ENCODE results near the gene HS6ST3.

Gene HS6ST3

DNA sequence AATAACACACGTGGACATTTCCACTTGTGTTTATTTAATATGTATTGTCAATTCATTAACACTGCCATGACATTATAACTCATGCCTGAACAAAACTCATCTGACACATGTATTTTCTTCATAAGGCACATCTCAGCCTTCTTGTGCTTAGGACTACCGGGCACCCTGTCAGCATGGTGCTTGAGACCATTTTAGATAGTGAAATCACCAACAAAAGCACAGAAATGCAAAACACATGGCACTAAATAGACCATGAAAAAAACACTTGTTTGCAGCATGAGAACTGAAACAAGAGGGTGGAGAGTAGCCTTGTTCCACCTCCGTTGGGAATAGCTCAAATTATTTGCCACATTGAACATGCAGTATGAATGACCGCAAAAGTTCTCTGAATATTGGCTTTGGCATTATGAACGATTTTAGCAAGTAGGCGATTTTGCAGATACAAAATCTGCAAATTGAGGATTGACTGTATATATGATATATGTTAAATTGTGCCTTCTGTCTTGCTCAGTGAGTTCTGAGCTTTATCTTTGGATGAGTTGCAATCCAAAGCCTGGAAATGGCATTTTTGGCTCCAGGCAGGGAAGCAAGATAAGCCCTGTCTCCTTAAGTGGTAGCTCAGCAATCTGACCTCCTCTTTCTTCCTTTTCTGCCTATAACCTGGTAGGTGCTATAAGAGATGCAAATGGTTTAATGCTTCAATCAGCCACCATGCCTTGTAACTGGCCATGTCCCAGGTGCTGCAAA lies 328.2 kb downstream of the HS6ST3 start:
- no peak overlapping the region for H3K4me3 ChIP-seq (ENCODE audit: low read depth, low read length)
- TF ChIP-seq, protein P1, sequence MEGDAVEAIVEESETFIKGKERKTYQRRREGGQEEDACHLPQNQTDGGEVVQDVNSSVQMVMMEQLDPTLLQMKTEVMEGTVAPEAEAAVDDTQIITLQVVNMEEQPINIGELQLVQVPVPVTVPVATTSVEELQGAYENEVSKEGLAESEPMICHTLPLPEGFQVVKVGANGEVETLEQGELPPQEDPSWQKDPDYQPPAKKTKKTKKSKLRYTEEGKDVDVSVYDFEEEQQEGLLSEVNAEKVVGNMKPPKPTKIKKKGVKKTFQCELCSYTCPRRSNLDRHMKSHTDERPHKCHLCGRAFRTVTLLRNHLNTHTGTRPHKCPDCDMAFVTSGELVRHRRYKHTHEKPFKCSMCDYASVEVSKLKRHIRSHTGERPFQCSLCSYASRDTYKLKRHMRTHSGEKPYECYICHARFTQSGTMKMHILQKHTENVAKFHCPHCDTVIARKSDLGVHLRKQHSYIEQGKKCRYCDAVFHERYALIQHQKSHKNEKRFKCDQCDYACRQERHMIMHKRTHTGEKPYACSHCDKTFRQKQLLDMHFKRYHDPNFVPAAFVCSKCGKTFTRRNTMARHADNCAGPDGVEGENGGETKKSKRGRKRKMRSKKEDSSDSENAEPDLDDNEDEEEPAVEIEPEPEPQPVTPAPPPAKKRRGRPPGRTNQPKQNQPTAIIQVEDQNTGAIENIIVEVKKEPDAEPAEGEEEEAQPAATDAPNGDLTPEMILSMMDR (IDR thresholded peaks at IDR 0.05; ENCODE audit: low read depth, low read length): no peak
- H3K9me3 ChIP-seq (ENCODE audit: severe bottlenecking): no peaks in the 10 kb centered on the region
- H3K27ac ChIP-seq: no peak overlapping the region
- H3K27me3 ChIP-seq (ENCODE audit: insufficient read depth, low read depth, severe bottlenecking): peaks cover 93% of the 10 kb centered on the region
- no peak for DNase-seq
- H3K36me3 ChIP-seq: no peaks in the 10 kb centered on the region

DNA sequence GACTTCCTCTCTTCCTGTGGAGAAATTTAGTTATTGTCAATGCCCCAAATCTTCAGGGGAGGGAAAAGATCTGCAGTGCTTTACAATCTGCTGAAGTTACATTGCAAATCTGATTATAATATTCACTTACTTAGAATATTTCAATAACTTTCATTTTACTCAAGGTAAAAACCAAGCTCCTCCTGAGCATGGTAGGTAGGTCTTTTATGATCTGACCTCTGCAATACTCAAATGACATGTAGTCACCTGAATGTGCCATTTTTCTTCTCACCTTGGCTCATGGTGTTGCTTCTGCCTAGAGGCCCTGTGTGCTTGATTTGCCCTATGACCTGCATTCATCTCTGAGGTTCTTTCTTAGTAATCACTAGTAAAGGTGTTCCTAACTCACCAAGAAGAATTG lies 331.4 kb downstream of the HS6ST3 start:
- H3K9me3 ChIP-seq (ENCODE audit: severe bottlenecking): no peaks in the 10 kb centered on the region
- no peak overlapping the region for H3K27ac ChIP-seq
- peaks cover 90% of the 10 kb centered on the region for H3K27me3 ChIP-seq (ENCODE audit: insufficient read depth, low read depth, severe bottlenecking)
- TF ChIP-seq, protein P1 (IDR thresholded peaks at IDR 0.05; ENCODE audit: low read depth, low read length): no peak
- H3K4me3 ChIP-seq (ENCODE audit: low read depth, low read length): no peak overlapping the region
- no peaks in the 10 kb centered on the region for H3K36me3 ChIP-seq
- no peak for DNase-seq

DNA sequence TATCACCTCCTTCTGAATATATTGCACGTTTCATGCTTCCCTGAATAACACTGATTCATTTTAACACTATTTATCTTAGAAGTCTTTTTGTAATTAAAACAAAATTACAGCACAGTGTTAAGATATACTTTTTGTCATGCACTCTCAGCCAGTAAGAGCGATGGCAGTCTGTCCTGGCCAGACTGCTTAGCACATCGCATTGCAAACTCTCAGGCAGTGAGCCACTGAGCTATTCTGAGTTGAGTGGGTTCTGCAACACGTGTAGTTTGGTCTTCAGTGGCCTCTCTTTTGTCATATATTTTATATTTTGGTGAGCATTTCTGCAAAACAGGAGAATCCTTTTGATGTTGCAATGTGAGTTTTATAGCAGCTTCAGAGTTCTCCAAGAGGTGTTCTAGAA lies 332.1 kb downstream of the HS6ST3 start:
- TF ChIP-seq, protein P1 (IDR thresholded peaks at IDR 0.05; ENCODE audit: low read depth, low read length): no peak
- Histone ChIP-seq H3K9me3 (ENCODE audit: severe bottlenecking) (no peaks in the 10 kb centered on the region), H3K27me3 (ENCODE audit: insufficient read depth, low read depth, severe bottlenecking) (peaks cover 92% of the 10 kb centered on the region), H3K27ac (no peak overlapping the region), H3K36me3 (no peaks in the 10 kb centered on the region), H3K4me3 (ENCODE audit: low read depth, low read length) (no peak overlapping the region)
- no peak for DNase-seq

DNA sequence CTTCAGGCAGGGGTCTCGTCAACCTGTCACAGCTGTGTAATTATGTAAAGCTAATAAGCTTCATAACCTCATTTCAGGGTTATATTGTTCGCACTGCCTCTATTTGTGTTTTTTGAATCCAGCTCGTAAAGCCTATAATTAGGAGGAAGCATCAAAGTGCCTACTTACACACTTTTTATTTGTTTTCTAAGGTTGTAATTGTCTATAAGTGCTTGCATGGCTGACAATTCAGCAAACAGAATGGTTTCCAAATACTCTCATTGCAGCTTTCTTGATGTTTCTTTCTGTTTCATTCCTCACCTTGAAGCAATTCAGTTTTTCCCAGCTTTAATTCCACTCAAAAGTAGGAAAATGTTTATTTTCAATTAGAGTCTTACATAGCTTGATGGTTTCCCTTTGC lies 336.3 kb downstream of the HS6ST3 start:
- TF ChIP-seq, protein P1 (IDR thresholded peaks at IDR 0.05; ENCODE audit: low read depth, low read length): no peak
- no peaks in the 10 kb centered on the region for H3K9me3 ChIP-seq (ENCODE audit: severe bottlenecking)
- DNase-seq: no peak
- no peak overlapping the region for H3K27ac ChIP-seq
- peaks cover 91% of the 10 kb centered on the region for H3K27me3 ChIP-seq (ENCODE audit: insufficient read depth, low read depth, severe bottlenecking)
- H3K36me3 ChIP-seq: no peaks in the 10 kb centered on the region
- no peak overlapping the region for H3K4me3 ChIP-seq (ENCODE audit: low read depth, low read length)

DNA sequence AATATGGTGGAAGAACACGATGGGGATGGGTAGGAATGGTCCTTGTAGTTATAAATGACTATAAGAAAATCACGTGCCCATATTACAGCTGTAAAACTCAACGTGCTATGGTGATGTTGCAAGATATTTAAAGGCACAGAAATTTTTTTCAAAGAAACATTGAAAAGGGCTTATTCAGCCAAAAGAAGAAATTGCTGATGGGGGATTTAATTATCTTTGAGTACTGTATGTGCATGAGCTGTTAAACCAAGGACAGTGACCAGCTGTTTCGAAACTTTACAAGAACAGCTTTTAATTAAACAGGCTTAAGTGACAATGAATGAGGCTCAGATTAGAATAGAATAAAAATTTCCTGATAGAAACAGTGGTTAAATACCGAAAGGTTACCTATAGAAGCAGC lies 339.0 kb downstream of the HS6ST3 start:
- Histone ChIP-seq H3K4me3 (ENCODE audit: low read depth, low read length) (no peak overlapping the region), H3K27me3 (ENCODE audit: insufficient read depth, low read depth, severe bottlenecking) (peaks cover 90% of the 10 kb centered on the region), H3K36me3 (no peaks in the 10 kb centered on the region), H3K9me3 (ENCODE audit: severe bottlenecking) (no peaks in the 10 kb centered on the region), H3K27ac (no peak overlapping the region)
- TF ChIP-seq, protein P1 (IDR thresholded peaks at IDR 0.05; ENCODE audit: low read depth, low read length): no peak
- DNase-seq: no peak

Data from WERI-Rb-1 (cell line).